Measurements from ENCODE around the gene SLC29A4. TPM values are rescaled to one million over a fixed set of nuclear protein-coding genes. Genes with fewer than 3 reads are reported as not detected.

Gene SLC29A4
- total and polyA plus RNA-seq, 2 of the 13 experiments (the other 11 are each of a cell fraction or from before 2014, with no cell fraction given), result 29.7 to 31.7 TPM

- BruUV-seq (replicated peaks), result no TSS peak
- no peak overlapping the region for H3K27ac ChIP-seq (ENCODE audit: extremely low read length, insufficient read depth, low read length)
- H3K36me3 ChIP-seq (replicated peaks in 1 of 2; ENCODE audit: control insufficient read depth in 1 of 2, insufficient read depth in 2 of 2, low read length in 2 of 2), result peaks cover 10 to 24% of the 10 kb centered on the region in 2 experiments
- in situ Hi-C loops (cut with HindIII; ENCODE audit: extremely low pct_ligation_motif_present, low pct_unique_long_range_greater_than_20kb) (no loop called here), intact Hi-C loops (cut with micrococcal nuclease; ENCODE audit: unreplicated experiment) (no loop called here)
- no peak overlapping the region for H3K4me2 ChIP-seq (ENCODE audit: low read depth, low read length)
- DNase-seq (ENCODE audit: low spot score) (no peak), ATAC-seq (no peak), FAIRE-seq (no peak)
- no peaks in the 10 kb centered on the region for H3K79me2 ChIP-seq (ENCODE audit: insufficient read depth, low read length)
- H3K4me1 ChIP-seq (ENCODE audit: insufficient read depth, low read length), result no peaks in the 10 kb centered on the region
- no peak overlapping the region for H3K9ac ChIP-seq (ENCODE audit: insufficient read depth, low read depth, low read length)
- peaks cover 10% of the 10 kb centered on the region; the same call in 1 of the 2 replicates for H3K9me3 ChIP-seq (ENCODE audit: low read length)
- no peaks in the 10 kb centered on the region for H3K27me3 ChIP-seq (ENCODE audit: control insufficient read depth in 1 of 2, insufficient read depth in 2 of 2, low read length in 2 of 2)
- WGBS (ENCODE audit: low lambda C conversion rate), result 98% methylated on average over 10 of the region's 19 CpGs
- TF ChIP-seq ZFP1 (CRISPR knock-in tag; IDR thresholded peaks at IDR 0.05) (no peak), ZNF274 (CRISPR knock-in tag; IDR thresholded peaks at IDR 0.05) (no peak), HNRNPLL (IDR thresholded peaks at IDR 0.05; ENCODE audit: low read depth, low read length, poor library complexity, severe bottlenecking) (peak; percentile 15), ZNF530 (CRISPR knock-in tag; IDR thresholded peaks at IDR 0.05; ENCODE audit: low read depth) (no peak), AGO2 (optimal IDR thresholded peaks at IDR 0.05; ENCODE audit: low read depth, low read length) (peak; percentile 78), PRPF4 (IDR thresholded peaks at IDR 0.05; ENCODE audit: low read depth, low read length, poor library complexity, severe bottlenecking) (no peak), RNF2 (conservative IDR thresholded peaks at IDR 0.05; ENCODE audit: low read depth) (no peak), ZFP36 (IDR thresholded peaks at IDR 0.05; ENCODE audit: borderline replicate concordance, low read depth, low read length, partially characterized antibody) (no peak), NFYB (CRISPR knock-in tag; IDR thresholded peaks at IDR 0.05) (no peak), MED13 (CRISPR knock-in tag; IDR thresholded peaks at IDR 0.05) (no peak), CREB3 (CRISPR knock-in tag; IDR thresholded peaks at IDR 0.05) (no peak), YY1 (IDR thresholded peaks at IDR 0.05; ENCODE audit: insufficient read depth, insufficient replicate concordance, low read depth, low read length) (no peak), CBX1 (IDR thresholded peaks at IDR 0.05; ENCODE audit: low read depth) (no peak)
- CTCF ChIA-PET (ENCODE audit: low intra/inter-chr PET ratio, low total read pairs), result no interaction called here
- no peaks in the 10 kb centered on the region for H4K20me1 ChIP-seq (ENCODE audit: insufficient read depth, low read length)
- POLR2A ChIA-PET, result no interaction called here
- no peak overlapping the region for H3K4me3 ChIP-seq (replicated peaks in 1 of 3; ENCODE audit: insufficient read depth in 1 of 3, low read depth in 2 of 3, low read length in 3 of 3)
- no peak overlapping the region for H2AFZ ChIP-seq (ENCODE audit: low read length)
Measured at GRCh38 chr7:5314864-5315263, 32.1 kb downstream of the SLC29A4 start.
